HEK293T (cell line): Measurements from ENCODE around the gene CCDC180.

Source experiments
- CTCF ChIA-PET: fragments of 350-600 bp; formaldehyde crosslinking; extraction: SDS; loops from one replicate; lab custom pipeline; 2021; ENCODE audit warnings: antibody characterized with exemption, inconsistent platforms; lab: Yijun Ruan, JAX
- POLR2A ChIA-PET: fragments of 350-600 bp; formaldehyde crosslinking; extraction: SDS; loops from one replicate; lab custom pipeline; 2020; ENCODE audit warnings: antibody characterized with exemption, inconsistent platforms; lab: Yijun Ruan, JAX
- DNase-seq: peaks from one replicate; pipeline ENCODE4 v3.0.0; 2012; ENCODE audit warnings: mixed read lengths; ENCODE audit errors: extremely low spot score
- ARNT ChIP-seq: fragments of 450-650 bp; IDR thresholded peaks from 2 replicates; pipeline ENCODE4 v1.6.1; 2017; ENCODE audit warnings: mild to moderate bottlenecking
- BHLHE40 ChIP-seq: fragments of 450-650 bp; IDR thresholded peaks from 2 replicates; pipeline ENCODE4 v1.6.1; 2016; ENCODE audit warnings: mild to moderate bottlenecking, moderate library complexity, borderline replicate concordance
- CTBP1 ChIP-seq: fragments of 450-650 bp; IDR thresholded peaks from 2 replicates; pipeline ENCODE4 v1.6.1; 2016; ENCODE audit warnings: borderline replicate concordance
- ELF4 ChIP-seq: fragments of 450-650 bp; IDR thresholded peaks from 2 replicates; pipeline ENCODE4 v1.6.1; 2017; ENCODE audit warnings: antibody characterized with exemption
- FOXA1 ChIP-seq: fragments of 450-650 bp; IDR thresholded peaks from 2 replicates; pipeline ENCODE4 v1.6.1; 2016; ENCODE audit warnings: mild to moderate bottlenecking
- FOXK2 ChIP-seq: fragments of 450-650 bp; IDR thresholded peaks from 2 replicates; pipeline ENCODE4 v1.6.1; 2016; ENCODE audit warnings: mild to moderate bottlenecking
- FOXM1 ChIP-seq: fragments of 450-650 bp; IDR thresholded peaks from 2 replicates; pipeline ENCODE4 v1.6.1; 2017; ENCODE audit warnings: mild to moderate bottlenecking, borderline replicate concordance
- HDGF ChIP-seq: fragments of 450-650 bp; IDR thresholded peaks from 2 replicates; pipeline ENCODE4 v1.6.1; 2017; ENCODE audit warnings: antibody characterized with exemption, borderline replicate concordance
- L3MBTL2 ChIP-seq: fragments of 450-650 bp; conservative IDR thresholded peaks from 2 replicates; pipeline ENCODE4 v1.6.1; 2016; ENCODE audit warnings: mild to moderate bottlenecking
- LEF1 ChIP-seq: fragments of 450-650 bp; IDR thresholded peaks from 2 replicates; pipeline ENCODE4 v1.6.1; 2017; ENCODE audit warnings: mild to moderate bottlenecking, borderline replicate concordance
- NFRKB ChIP-seq: fragments of 450-650 bp; IDR thresholded peaks from 2 replicates; pipeline ENCODE4 v1.6.1; 2016; ENCODE audit warnings: mild to moderate bottlenecking, moderate library complexity
- PKNOX1 ChIP-seq: fragments of 450-650 bp; IDR thresholded peaks from 2 replicates; pipeline ENCODE4 v1.6.1; 2016
- SP1 ChIP-seq: fragments of 450-650 bp; IDR thresholded peaks from 2 replicates; pipeline ENCODE4 v1.6.1; 2017
- SUZ12 ChIP-seq: fragments of 450-650 bp; IDR thresholded peaks from 2 replicates; pipeline ENCODE4 v1.6.1; 2016; ENCODE audit warnings: mild to moderate bottlenecking
- TARDBP ChIP-seq: fragments of 450-650 bp; IDR thresholded peaks from 2 replicates; pipeline ENCODE4 v1.6.1; 2016
- ZNF384 ChIP-seq: fragments of 450-650 bp; IDR thresholded peaks from 2 replicates; pipeline ENCODE4 v1.6.1; 2016

The CCDC180 gene

GRCh38 chr9:97348871-97349270, 41.4 kb downstream of the CCDC180 start:
- TF ChIP-seq LEF1 (no peak), HDGF (no peak), PKNOX1 (no peak), FOXK2 (no peak), SUZ12 (no peak), L3MBTL2 (no peak), FOXA1 (no peak), TARDBP (no peak), ZNF384 (no peak), NFRKB (no peak), SP1 (no peak), BHLHE40 (no peak), ARNT (no peak), CTBP1 (no peak), ELF4 (no peak), FOXM1 (no peak)
- CTCF ChIA-PET = no interaction called here
- POLR2A ChIA-PET = no interaction called here
- DNase-seq = no peak

DNA sequence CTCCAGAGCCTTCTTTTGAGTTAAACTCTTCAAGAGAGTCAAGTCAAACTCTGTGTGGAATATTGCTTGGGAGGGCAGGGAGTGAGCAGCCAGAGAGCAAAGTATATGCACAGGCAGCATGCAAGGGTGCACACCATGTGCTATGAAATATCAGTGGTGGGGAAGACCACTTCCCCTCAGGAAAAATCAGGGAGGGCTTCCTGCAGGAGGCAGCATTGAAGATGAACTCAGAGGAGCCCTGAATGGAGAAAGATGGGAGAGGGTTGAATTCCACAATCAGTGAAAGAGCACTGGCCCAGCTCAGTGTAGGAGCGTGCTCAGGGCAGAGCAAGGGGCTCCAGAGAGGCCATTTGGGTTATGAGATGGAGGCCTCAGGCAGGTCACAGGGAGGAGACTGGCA, 41.9 kb downstream of the CCDC180 start:
- no peak for TF ChIP-seq FOXA1
- no peak for TF ChIP-seq BHLHE40
- TF ChIP-seq LEF1 = no peak
- no peak for TF ChIP-seq ZNF384
- no peak for TF ChIP-seq TARDBP
- no peak for DNase-seq
- ChIA-PET CTCF (no interaction called here), POLR2A (no interaction called here)

DNA sequence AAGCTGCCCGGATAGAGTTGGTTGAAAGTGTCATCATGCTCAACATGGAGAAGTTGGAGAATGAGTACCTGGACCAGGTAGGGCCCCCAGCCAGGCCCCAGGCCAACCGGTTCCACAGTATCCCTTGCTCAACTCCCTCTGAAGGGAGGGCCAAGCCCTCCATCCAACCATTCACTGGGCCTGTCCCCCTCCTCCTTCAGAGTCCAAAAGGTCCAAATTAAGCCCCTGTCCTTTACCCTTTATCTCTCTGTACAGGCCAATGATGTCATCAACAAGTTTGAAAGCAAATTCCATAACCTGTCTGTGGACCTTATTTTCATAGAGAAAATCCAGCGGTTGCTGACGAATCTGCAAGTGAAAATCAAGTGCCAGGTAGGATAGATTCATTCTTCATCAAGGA, 47.2 kb downstream of the CCDC180 start:
- POLR2A ChIA-PET = no interaction called here
- CTCF ChIA-PET = no interaction called here
- no peak for TF ChIP-seq FOXA1
- TF ChIP-seq SUZ12 = no peak
- TF ChIP-seq SP1 = no peak
- TF ChIP-seq L3MBTL2 = no peak
- no peak for TF ChIP-seq ELF4
- TF ChIP-seq FOXM1 = no peak
- TF ChIP-seq ZNF384 = no peak
- TF ChIP-seq BHLHE40 = no peak
- TF ChIP-seq NFRKB = no peak
- TF ChIP-seq TARDBP = no peak
- no peak for TF ChIP-seq FOXK2
- TF ChIP-seq ARNT = no peak
- DNase-seq = no peak

DNA sequence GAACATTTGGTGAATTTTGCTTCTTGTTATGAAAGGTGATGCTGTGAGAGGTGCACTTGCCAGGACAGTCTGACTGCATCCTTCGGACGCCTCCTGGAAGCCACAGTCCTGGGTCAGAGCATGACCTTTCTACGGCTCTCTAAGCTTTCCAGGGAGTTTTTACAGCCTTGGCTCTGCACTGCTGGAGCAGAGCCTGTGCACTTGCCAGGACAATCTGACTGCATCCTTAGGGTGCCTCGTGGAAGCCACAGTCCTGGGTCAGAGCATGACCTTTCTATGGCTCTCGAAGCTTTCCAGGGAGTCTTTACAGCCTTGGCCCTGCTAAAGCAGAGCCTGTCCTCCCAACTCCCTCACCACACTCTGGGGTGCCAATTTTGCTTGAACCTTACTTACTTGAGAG, 49.6 kb downstream of the CCDC180 start:
- ChIA-PET CTCF (no interaction called here), POLR2A (interaction anchor here (1.0 kb wide), 1 partner anchor 119 kb away, joined by 3 read pairs; no protein-coding TSS in a partner anchor)

More for the DNA sequence above, 49.6 kb downstream of the CCDC180 start:
- TF ChIP-seq SP1 = no peak
- no peak for DNase-seq
